Heart left ventricle (tissue), 13 donors: ENCODE results near the gene TAF4.

Experiments used
- CTCF ChIP-seq, 12 donors: fragments of 200-600 bp; sonication (generic) in 4 of 12; IDR thresholded peaks; one replicate each; pipeline versions ENCODE4 v1.5.0 to v1.8.0; 2018 to 2022; ENCODE audit warnings: antibody characterized with exemption in 12 of 12, mild to moderate bottlenecking in 5 of 12
- POLR2A ChIP-seq, 2 donors: fragments of 450-650 bp; IDR thresholded peaks; one replicate each; pipeline ENCODE4 v1.6.1; 2017; ENCODE audit warnings: antibody characterized with exemption in 2 of 2, mild to moderate bottlenecking in 2 of 2, moderate library complexity in 2 of 2
- donor health status: ischemic (EF 13 %, LVEDD 7.1; RV severe dilation, severe dysfunction).
- donor health status: DM: no; HTN: yes; CAD: no.
- donor health status: DM: no; HTN: no; CAD: no.
- donor health status: ischemic (EF 25% LVEDD 6.9; RV normal size, moderate dysfunction).
- donor health status: ischemic (EF 25% LVEDD 5.7; RV mildly dilated, moderate dysfunction).
- donor health status: ischemic (EF 35%, LVEDD 5.7; RV mildly dilated, moderate dysfunction).
- donor health status: nonischemic (EF 11% LVEDD 7.7; RV severe dilation, severe dysfunction).
- donor health status: DM: yes; HTN: yes; CAD: no.
- donor health status: PGD.
- donor health status: ischemic (EF 29% LVEDD 5.4; RV normal size, mild dysfunction).
- donor health status: nonischemic (EF 23%, LVEDD 6.1; RV moderate dilation, normal function).

GRCh38 chr20:62015540-62016288 lies 50.0 kb downstream of the TAF4 start:
- TF ChIP-seq CTCF (IDR thresholded peaks at IDR 0.05) (no peak), POLR2A (IDR thresholded peaks at IDR 0.05) (no peak)
